ENCODE results near the gene TMEM255A.

DNA sequence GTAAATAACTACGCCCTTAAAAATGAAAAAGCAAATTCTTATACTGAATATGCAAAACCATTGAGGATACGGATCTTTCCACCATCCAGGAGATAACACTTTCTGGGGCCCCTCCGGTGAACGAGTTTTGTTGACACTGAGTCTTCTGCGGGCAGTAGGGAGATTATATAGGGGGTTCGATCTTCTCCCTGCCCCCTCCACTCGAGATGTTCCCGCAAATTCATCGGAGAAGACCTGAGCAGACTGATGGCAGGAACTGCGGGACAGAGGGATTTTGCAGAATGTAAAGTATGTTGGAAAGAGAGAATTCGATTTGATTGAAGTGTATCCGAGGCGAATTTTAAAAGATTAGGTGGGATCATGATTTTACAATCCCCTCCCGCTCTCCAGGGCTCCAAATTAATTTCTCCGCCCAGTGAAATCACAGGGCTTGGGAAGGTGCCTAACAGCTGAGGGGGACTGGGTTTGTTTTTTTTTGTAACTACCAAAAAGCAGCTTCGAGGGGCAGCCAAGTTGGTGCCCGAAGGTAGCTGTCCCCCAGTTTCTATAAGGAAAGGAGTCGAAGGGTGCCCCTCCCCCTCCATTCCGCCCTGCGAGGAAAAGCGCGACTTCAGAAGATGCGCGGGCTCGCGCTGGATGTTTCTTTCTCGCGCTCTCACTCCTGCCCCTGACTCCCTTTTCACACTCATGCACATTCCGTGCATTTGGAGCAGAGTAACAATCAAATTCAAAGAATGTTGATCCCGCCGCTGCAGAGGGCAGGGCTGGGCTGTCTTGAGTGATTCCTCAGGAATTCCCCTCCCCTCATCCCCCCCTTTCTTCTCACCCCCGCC, 1.2 kb downstream of the TMEM255A start:
- TF ChIP-seq, protein P1, sequence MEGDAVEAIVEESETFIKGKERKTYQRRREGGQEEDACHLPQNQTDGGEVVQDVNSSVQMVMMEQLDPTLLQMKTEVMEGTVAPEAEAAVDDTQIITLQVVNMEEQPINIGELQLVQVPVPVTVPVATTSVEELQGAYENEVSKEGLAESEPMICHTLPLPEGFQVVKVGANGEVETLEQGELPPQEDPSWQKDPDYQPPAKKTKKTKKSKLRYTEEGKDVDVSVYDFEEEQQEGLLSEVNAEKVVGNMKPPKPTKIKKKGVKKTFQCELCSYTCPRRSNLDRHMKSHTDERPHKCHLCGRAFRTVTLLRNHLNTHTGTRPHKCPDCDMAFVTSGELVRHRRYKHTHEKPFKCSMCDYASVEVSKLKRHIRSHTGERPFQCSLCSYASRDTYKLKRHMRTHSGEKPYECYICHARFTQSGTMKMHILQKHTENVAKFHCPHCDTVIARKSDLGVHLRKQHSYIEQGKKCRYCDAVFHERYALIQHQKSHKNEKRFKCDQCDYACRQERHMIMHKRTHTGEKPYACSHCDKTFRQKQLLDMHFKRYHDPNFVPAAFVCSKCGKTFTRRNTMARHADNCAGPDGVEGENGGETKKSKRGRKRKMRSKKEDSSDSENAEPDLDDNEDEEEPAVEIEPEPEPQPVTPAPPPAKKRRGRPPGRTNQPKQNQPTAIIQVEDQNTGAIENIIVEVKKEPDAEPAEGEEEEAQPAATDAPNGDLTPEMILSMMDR (IDR thresholded peaks at IDR 0.05; ENCODE audit: insufficient read depth, low read length, poor library complexity, severe bottlenecking): no peak
- TF ChIP-seq EZH2phosphoT487 (conservative IDR thresholded peaks at IDR 0.05; ENCODE audit: low read length): no peak

All from SU-DHL-6 (cell line).